MCF 10A (cell line): ENCODE results near the gene HSPA12B. TPM values are rescaled to one million over a fixed set of nuclear protein-coding genes. Genes with fewer than 3 reads are reported as not detected.

Experiments used
- BruUV-seq: library from RNA; stranded (reverse); fragments of 400-500 nt; replicated peaks from 2 replicates; lab custom pipeline; 2021; lab: Mats Ljungman, UMichigan
- CTCF ChIA-PET: fragments of 300-600 bp; sonication (Branson Sonifier 250); formaldehyde crosslinking; extraction: SDS; loops from one replicate; lab custom pipeline; 2021; ENCODE audit warnings: antibody characterized with exemption, inconsistent platforms; lab: Yijun Ruan, JAX
- POLR2A ChIA-PET: fragments of 300-600, 350-650 bp; sonication (Branson Sonifier 250); formaldehyde crosslinking; extraction: SDS; loops from one replicate; lab custom pipeline; 2020; ENCODE audit warnings: antibody characterized with exemption, inconsistent platforms; lab: Yijun Ruan, JAX
- DNase-seq: peaks from one replicate; pipeline ENCODE4 v3.0.0-alpha.2; 2018; ENCODE audit not compliant: unreplicated experiment
- H3K27ac Mint-ChIP-seq: one replicate; pipeline ENCODE4 v1.8.0; 2022; ENCODE audit warnings: mild to moderate bottlenecking, low read depth, mixed read lengths; ENCODE audit not compliant: unreplicated experiment
- H3K27me3 Mint-ChIP-seq: one replicate; pipeline ENCODE4 v1.8.0; 2022; ENCODE audit warnings: mixed read lengths; ENCODE audit not compliant: insufficient read depth, unreplicated experiment
- H3K36me3 Mint-ChIP-seq: one replicate; pipeline ENCODE4 v1.8.0; 2022; ENCODE audit warnings: mild to moderate bottlenecking, moderate library complexity, mixed read lengths; ENCODE audit not compliant: insufficient read depth, unreplicated experiment
- H3K4me1 Mint-ChIP-seq: one replicate; pipeline ENCODE4 v1.8.0; 2022; ENCODE audit warnings: mixed read lengths; ENCODE audit not compliant: insufficient read depth, unreplicated experiment
- H3K4me3 Mint-ChIP-seq: one replicate; pipeline ENCODE4 v1.8.0; 2022; ENCODE audit warnings: mild to moderate bottlenecking, moderate library complexity, mixed read lengths; ENCODE audit not compliant: unreplicated experiment
- H3K9me3 Mint-ChIP-seq: one replicate; pipeline ENCODE4 v1.8.0; 2022; ENCODE audit warnings: mixed read lengths; ENCODE audit not compliant: unreplicated experiment
- CTCF ChIP-seq: fragments of 200-600 bp; IDR thresholded peaks from one replicate; pipeline ENCODE4 v1.8.0; 2022; ENCODE audit warnings: antibody characterized with exemption, mild to moderate bottlenecking; ENCODE audit not compliant: unreplicated experiment
- intact Hi-C: fragments of 100-400 bp; cut with micrococcal nuclease; formaldehyde crosslinking; loops from 2 replicates; pipeline ENCODE4 v1.14.1; 2022
- total RNA-seq: library from RNA; stranded (reverse); gene quantifications from 2 replicates; pipeline ENCODE4 v1.2.3, GENCODE V29; 2022

Gene HSPA12B
- total RNA-seq, 1 experiment from 2014 or later = not detected

- POLR2A ChIA-PET = interaction anchor here (0.5 to 2.5 kb wide), 6 partner anchors 20 to 392 kb away, joined by 3 to 10 read pairs (median 3); partner anchors contain the start of gene AP5S1
- no TSS peak for BruUV-seq
- no peaks in the 10 kb centered on the region for H3K27me3 Mint-ChIP-seq
- H3K4me3 Mint-ChIP-seq = no peak overlapping the region
- CTCF ChIA-PET = interaction anchor here (0.8 to 3.3 kb wide), 6 partner anchors 11 to 19 kb away, joined by 3 to 25 read pairs (median 5); partner anchors contain the start of gene AP5S1
- no peak overlapping the region for H3K27ac Mint-ChIP-seq
- H3K9me3 Mint-ChIP-seq = no peaks in the 10 kb centered on the region
- no peak for DNase-seq
- peaks cover 80% of the 10 kb centered on the region for H3K36me3 Mint-ChIP-seq
- no peak for TF ChIP-seq CTCF
- peaks cover 54% of the 10 kb centered on the region for H3K4me1 Mint-ChIP-seq
- intact Hi-C loops = no loop called here
Measured at GRCh38 chr20:3800256-3800877, 67.9 kb downstream of the HSPA12B start.

DNA sequence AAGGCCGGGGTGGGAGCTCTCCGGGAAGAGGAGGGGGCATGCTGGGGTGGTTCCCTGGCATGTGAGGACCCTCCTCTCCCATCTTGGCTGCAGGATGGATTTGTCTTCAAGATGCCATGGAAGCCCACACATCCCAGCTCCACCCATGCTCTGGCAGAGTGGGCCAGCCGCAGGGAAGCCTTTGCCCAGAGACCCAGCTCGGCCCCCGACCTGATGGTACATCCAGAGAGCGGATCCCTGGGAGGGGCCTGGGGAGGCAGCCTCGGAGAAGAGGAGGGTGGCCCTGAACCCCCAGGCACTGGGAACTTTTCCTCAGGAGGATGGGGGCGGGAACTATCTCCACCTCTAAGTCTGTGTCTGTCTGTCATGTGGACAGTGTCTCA lies 68.4 kb downstream of the HSPA12B start:
- peaks cover 80% of the 10 kb centered on the region for H3K36me3 Mint-ChIP-seq
- H3K27ac Mint-ChIP-seq = no peak overlapping the region
- H3K27me3 Mint-ChIP-seq = no peaks in the 10 kb centered on the region
- TF ChIP-seq CTCF = no peak
- no peak for DNase-seq
- no peak overlapping the region for H3K4me3 Mint-ChIP-seq
- H3K9me3 Mint-ChIP-seq = no peaks in the 10 kb centered on the region
- POLR2A ChIA-PET = interaction anchor here (0.6 to 2.5 kb wide), 4 partner anchors 20 to 393 kb away, joined by 3 to 10 read pairs (median 4); partner anchors contain the start of gene AP5S1
- no TSS peak for BruUV-seq
- peaks cover 59% of the 10 kb centered on the region for H3K4me1 Mint-ChIP-seq
- CTCF ChIA-PET = interaction anchor here (0.8 to 3.3 kb wide), 5 partner anchors 10 to 19 kb away, joined by 3 to 25 read pairs (median 5); partner anchors contain the start of gene AP5S1
- intact Hi-C loops = no loop called here

DNA sequence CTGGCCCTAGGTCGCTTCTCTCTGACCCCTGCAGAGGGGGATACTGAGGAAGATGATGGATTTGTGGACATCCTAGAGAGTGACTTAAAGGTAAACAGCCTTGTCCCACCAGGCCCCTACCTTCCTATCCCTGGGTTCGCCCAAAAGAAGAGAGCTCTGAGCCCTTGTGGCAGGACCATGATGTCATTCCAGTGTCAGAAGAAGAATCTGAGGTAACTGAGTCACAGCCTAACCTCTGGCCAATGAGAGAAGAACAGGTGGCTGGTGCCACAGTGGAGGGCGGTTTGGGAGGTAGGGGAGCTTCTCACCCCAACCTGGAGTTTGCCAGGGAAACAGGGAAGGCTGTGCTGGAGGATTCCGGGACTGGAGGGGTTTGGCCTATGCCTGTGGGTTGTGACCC lies 68.8 kb downstream of the HSPA12B start:
- POLR2A ChIA-PET = interaction anchor here (0.6 to 2.5 kb wide), 4 partner anchors 19 to 393 kb away, joined by 3 to 10 read pairs (median 4); partner anchors contain the start of gene AP5S1
- Mint-ChIP-seq H3K9me3 (no peaks in the 10 kb centered on the region), H3K27me3 (no peaks in the 10 kb centered on the region), H3K27ac (no peak overlapping the region), H3K4me1 (peaks cover 63% of the 10 kb centered on the region), H3K4me3 (no peak overlapping the region), H3K36me3 (peaks cover 83% of the 10 kb centered on the region)
- intact Hi-C loops = no loop called here
- no TSS peak for BruUV-seq
- no peak for DNase-seq
- TF ChIP-seq CTCF = no peak
- CTCF ChIA-PET = interaction anchor here (0.8 to 3.3 kb wide), 4 partner anchors 10 to 18 kb away, joined by 3 to 25 read pairs (median 8); partner anchors contain the start of gene AP5S1

GRCh38 chr20:3801846-3802245 lies 69.4 kb downstream of the HSPA12B start:
- H3K27me3 Mint-ChIP-seq = no peaks in the 10 kb centered on the region
- no peak for DNase-seq
- intact Hi-C loops = no loop called here
- no peak overlapping the region for H3K4me3 Mint-ChIP-seq
- ChIA-PET CTCF (interaction anchor here (1.4 to 3.3 kb wide), 3 partner anchors 14 to 18 kb away, joined by 5 to 25 read pairs (median 12); partner anchors contain the start of gene AP5S1), POLR2A (interaction anchor here (1.5 to 2.5 kb wide), 2 partner anchors 19 to 33 kb away, joined by 5 to 10 read pairs; partner anchors contain the start of gene AP5S1)
- H3K36me3 Mint-ChIP-seq = peaks cover 83% of the 10 kb centered on the region
- peaks cover 63% of the 10 kb centered on the region for H3K4me1 Mint-ChIP-seq
- peak overlapping the region; percentile 73 for H3K27ac Mint-ChIP-seq
- BruUV-seq = no TSS peak
- H3K9me3 Mint-ChIP-seq = no peaks in the 10 kb centered on the region
- no peak for TF ChIP-seq CTCF
